IPS DF 6.9 (cell line): ENCODE results near the gene CHIC2.

ENCODE experiments used
- DNase-seq: peaks from one replicate; pipeline ENCODE4 v3.0.0-alpha.2; 2013; ENCODE audit warnings: low read depth, low spot score
- H3K27ac ChIP-seq: one replicate; pipeline ENCODE4 v1.5.1; 2013; ENCODE audit warnings: low read length, control low read depth
- H3K27me3 ChIP-seq: 2 replicates; pipeline ENCODE4 v1.6.1; 2013; ENCODE audit warnings: mild to moderate bottlenecking, low read length; ENCODE audit not compliant: control insufficient read depth, insufficient read depth
- H3K36me3 ChIP-seq: 2 replicates; pipeline ENCODE4 v1.6.1; 2013; ENCODE audit warnings: low read length; ENCODE audit not compliant: control insufficient read depth, insufficient read depth
- H3K4me1 ChIP-seq: 2 replicates; pipeline ENCODE4 v1.6.1; 2013; ENCODE audit warnings: low read length; ENCODE audit not compliant: control insufficient read depth, insufficient read depth
- H3K4me3 ChIP-seq: 2 replicates; pipeline ENCODE4 v1.5.1; 2013; ENCODE audit warnings: mild to moderate bottlenecking, low read length
- H3K9me3 ChIP-seq: 2 replicates; pipeline ENCODE4 v1.6.1; 2013; ENCODE audit warnings: low read length, inconsistent platforms; ENCODE audit not compliant: control insufficient read depth, insufficient read depth
- WGBS: extraction: QIAGEN DNeasy Blood & Tissue Kit; methylation state at CpG from one replicate; pipeline ENCODE4 v1.1.7; 2013; ENCODE audit warnings: mixed read lengths, missing lambda C conversion rate; ENCODE audit not compliant: insufficient read length, insufficient coverage; 5-methylcytosine and 5-hydroxymethylcytosine counted together

CHIC2 gene

DNA sequence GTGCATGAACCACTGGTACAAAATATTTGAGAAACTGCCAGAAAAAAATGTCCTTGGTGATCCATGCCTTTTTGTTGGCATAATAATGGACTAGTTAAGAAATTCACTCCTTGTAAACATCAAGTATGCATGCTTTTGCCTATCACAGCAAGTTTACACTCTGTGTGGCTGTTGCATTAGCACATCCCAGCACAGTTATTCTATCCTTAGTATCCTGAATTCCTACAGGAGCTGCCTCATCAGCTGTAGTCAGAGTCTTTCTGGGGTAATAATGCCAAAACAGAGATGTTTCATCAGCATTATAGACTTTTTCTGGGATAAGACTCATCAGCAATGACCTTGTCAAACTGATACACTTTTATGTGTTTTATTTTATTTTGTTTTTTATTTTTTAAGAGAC, 82.8 kb downstream of the CHIC2 start:
- Histone ChIP-seq H3K9me3 (no peaks in the 10 kb centered on the region), H3K27me3 (no peaks in the 10 kb centered on the region), H3K36me3 (no peaks in the 10 kb centered on the region), H3K27ac (no peak overlapping the region), H3K4me3 (no peak overlapping the region), H3K4me1 (no peaks in the 10 kb centered on the region)
- no peak for DNase-seq

DNA sequence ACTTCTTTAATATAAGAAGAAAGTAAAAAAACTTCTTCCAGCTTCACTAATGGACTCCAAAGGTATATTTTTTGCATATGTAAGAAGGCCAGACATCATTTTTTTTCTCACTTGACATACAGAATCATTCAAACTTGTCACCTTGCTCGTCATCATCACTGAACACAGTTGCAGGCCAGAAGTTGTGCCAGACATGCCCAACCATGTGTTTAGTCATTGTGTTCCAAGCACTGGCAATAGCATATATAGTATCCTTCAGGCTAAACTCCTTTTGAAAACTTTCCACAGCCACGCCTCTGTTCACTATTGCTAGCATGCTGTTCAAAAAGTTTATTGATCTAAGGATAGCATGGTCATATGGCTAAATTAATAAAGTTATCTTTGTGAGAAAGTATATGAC, 83.3 kb downstream of the CHIC2 start:
- H3K9me3 ChIP-seq: no peaks in the 10 kb centered on the region
- H3K4me1 ChIP-seq: no peaks in the 10 kb centered on the region
- no peak overlapping the region for H3K27ac ChIP-seq
- H3K4me3 ChIP-seq: no peak overlapping the region
- DNase-seq: no peak
- no peaks in the 10 kb centered on the region for H3K36me3 ChIP-seq
- H3K27me3 ChIP-seq: no peaks in the 10 kb centered on the region
- no CpG with 5 or more reads among the region's 2 CpGs for WGBS

DNA sequence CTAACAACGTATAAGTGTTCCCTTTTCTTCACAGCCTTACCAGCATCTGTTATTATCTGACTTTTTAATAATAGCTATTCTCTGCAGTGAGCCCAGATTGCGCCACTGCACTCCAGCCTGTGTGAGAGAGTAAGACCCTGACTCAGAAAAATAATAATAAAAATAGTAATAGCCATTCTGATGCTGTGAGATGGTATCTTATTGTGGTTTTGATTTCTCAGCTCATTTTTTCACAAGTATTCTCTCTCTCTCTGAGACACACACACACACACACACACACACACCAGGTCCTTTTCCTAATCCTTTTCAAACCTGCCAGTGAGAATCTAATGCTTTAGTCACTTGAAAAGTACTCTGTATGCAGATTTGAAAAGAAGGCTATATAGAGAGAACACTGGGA, 89.8 kb downstream of the CHIC2 start:
- Histone ChIP-seq H3K27me3 (no peaks in the 10 kb centered on the region), H3K4me1 (no peaks in the 10 kb centered on the region), H3K27ac (no peak overlapping the region), H3K4me3 (no peak overlapping the region), H3K36me3 (no peaks in the 10 kb centered on the region), H3K9me3 (no peaks in the 10 kb centered on the region)
- no CpG with 5 or more reads among the region's 2 CpGs for WGBS
- no peak for DNase-seq

DNA sequence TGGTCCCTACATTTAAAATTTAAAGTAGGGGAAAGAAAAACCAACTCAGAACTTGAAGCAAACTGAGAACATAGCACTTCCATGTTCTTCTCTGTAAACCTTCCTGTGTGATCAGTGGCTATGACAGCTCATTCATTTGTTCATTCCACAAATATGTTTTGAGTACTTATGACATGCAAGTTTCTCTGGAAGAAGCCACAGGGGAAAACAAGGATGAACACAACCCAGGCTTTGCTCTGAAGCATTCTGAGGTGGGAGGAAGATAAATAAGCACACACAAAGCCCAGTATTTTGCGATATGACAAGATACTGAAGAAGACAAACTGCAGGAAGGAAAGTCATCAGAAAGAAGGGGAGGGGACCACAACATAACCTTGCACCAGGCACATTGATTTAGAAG, 96.4 kb downstream of the CHIC2 start:
- H3K4me3 ChIP-seq: no peak overlapping the region
- H3K27me3 ChIP-seq: no peaks in the 10 kb centered on the region
- no peaks in the 10 kb centered on the region for H3K9me3 ChIP-seq
- H3K27ac ChIP-seq: no peak overlapping the region
- H3K36me3 ChIP-seq: no peaks in the 10 kb centered on the region
- H3K4me1 ChIP-seq: no peaks in the 10 kb centered on the region
- no peak for DNase-seq
- no CpG with 5 or more reads among the region's 1 CpG for WGBS

DNA sequence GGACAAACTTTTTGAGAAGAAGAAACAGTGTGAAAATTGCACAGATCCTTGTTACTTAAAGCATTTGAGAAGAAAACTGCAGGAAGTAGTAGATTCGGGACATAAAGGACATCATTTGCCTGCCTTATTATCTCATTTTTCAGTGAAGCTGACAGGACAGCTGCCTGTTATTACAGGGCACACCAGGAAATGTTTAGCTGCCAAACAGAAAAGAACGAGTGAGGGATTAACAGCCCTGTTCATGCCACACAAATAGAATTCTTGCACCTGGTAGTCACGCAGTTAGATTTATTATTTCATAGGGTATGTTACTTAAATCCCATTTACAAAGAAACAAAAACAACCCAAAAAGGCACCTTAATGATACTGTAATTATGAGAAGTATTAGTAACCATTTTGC, 100.6 kb downstream of the CHIC2 start:
- H3K4me1 ChIP-seq: 0 out of 2 replicates have a peak, but pooled peaks cover 1% of the 10 kb centered on the region
- H3K4me3 ChIP-seq: no peak overlapping the region
- H3K27ac ChIP-seq: no peak overlapping the region
- no peaks in the 10 kb centered on the region for H3K27me3 ChIP-seq
- DNase-seq: no peak
- no peaks in the 10 kb centered on the region for H3K9me3 ChIP-seq
- WGBS: no CpG with 5 or more reads among the region's 3 CpGs
- no peaks in the 10 kb centered on the region for H3K36me3 ChIP-seq

DNA sequence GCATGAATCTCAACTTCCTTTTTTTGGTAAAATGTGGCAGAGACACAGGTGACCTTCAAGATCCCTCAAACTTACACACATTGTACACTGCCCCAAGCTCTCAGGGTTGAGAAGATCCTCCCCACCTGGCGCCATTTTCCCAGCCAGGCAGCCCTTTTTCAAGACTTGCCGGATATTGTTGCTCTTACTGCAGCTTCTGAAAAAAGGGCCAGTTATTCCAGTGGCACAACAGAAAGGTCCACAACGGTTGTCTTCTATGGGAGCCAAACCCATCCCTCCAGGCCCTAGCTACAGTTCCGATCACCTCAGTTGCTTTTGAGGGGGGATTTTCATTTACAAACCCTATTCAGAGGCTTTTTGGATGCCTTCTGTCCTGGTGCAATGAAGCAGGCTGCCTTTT, 101.1 kb downstream of the CHIC2 start:
- H3K27me3 ChIP-seq: no peaks in the 10 kb centered on the region
- H3K27ac ChIP-seq: no peak overlapping the region
- no peaks in the 10 kb centered on the region for H3K36me3 ChIP-seq
- H3K4me3 ChIP-seq: no peak overlapping the region
- H3K4me1 ChIP-seq: 0 out of 2 replicates have a peak, but pooled peaks cover 1% of the 10 kb centered on the region
- no CpG with 5 or more reads among the region's 4 CpGs for WGBS
- no peak for DNase-seq
- H3K9me3 ChIP-seq: no peaks in the 10 kb centered on the region

DNA sequence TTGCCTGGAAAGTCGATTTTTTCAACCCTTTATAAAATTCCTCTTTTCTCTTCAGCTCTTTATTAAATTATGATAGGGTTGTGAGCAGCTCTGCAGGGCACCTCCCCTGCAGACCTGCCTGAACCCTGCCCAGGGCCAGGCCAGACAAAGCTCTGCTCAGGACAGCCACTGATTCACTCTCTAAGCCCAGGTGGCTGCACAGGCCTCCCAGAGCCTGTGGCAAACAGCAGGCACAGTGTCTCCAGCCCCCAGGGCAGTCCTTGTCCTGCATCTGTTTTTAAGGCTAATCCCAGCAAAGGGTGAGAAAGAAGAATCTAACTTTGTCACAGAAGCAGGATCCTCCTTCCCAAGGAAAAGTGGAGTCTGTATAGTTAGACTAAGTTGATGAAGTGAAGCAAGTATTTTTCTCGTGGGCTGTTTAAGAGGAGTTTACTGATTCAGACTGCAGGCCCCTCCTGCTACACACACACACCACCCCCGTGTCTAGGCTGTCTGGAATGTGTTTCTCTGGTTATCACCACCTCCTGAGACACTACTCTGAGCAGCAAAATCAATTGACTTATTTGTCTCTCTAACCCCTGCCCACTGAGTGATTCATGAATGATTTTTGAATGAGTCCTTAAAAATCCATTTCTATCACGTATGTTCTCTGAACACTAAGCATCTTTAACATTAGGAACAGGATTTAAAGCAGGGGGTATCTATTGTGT, 101.7 kb downstream of the CHIC2 start:
- no peak for DNase-seq
- Histone ChIP-seq H3K27me3 (no peaks in the 10 kb centered on the region), H3K36me3 (no peaks in the 10 kb centered on the region), H3K9me3 (no peaks in the 10 kb centered on the region), H3K4me3 (no peak overlapping the region), H3K4me1 (0 out of 2 replicates have a peak, but pooled peaks cover 1% of the 10 kb centered on the region), H3K27ac (no peak overlapping the region)
- WGBS: no CpG with 5 or more reads among the region's 4 CpGs

DNA sequence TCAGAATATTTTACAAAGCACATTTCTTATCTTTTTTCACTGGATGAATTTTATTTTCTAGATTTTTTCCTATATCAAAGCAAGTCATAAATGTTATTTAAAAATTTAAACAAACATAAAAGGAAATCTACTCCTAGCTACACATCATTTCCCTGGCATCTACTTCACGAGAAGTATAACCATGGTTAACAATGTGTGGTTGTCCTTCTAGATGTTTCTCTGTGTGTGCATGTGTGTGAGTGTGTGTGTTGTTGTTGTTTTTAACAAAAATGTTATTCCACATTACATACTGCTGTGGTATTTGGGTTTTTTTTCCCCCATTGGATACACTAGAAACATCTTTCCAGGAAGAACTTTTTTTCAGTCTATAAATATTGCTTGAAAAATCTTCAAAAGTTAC, 103.1 kb downstream of the CHIC2 start:
- no CpG with 5 or more reads among the region's 1 CpG for WGBS
- Histone ChIP-seq H3K27me3 (no peaks in the 10 kb centered on the region), H3K4me3 (no peak overlapping the region), H3K36me3 (no peaks in the 10 kb centered on the region), H3K4me1 (0 out of 2 replicates have a peak, but pooled peaks cover 1% of the 10 kb centered on the region), H3K27ac (no peak overlapping the region), H3K9me3 (no peaks in the 10 kb centered on the region)
- no peak for DNase-seq

DNA sequence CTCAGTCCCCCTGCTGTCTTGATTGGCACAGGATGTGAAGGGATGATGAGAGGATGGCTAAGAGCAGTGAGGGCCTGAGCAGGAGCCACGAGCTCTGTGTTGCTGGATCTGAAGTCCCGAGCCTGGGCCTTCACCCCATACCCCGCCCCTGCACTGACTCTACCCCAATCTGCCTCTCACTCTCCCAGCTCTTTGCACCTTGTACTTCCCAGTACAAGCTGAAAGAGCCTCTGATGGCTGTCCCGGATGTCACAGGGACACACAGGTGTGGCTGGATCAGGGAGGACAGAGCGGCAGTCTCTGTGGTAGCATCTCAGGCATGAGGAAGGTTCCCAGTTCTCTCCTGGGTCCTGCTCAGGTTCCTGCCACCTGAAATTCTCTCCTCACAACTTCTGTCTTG, 103.6 kb downstream of the CHIC2 start:
- no CpG with 5 or more reads among the region's 5 CpGs for WGBS
- DNase-seq: no peak
- H3K4me1 ChIP-seq: 0 out of 2 replicates have a peak, but pooled peaks cover 1% of the 10 kb centered on the region
- no peaks in the 10 kb centered on the region for H3K9me3 ChIP-seq
- no peaks in the 10 kb centered on the region for H3K36me3 ChIP-seq
- H3K27me3 ChIP-seq: no peaks in the 10 kb centered on the region
- no peak overlapping the region for H3K4me3 ChIP-seq
- no peak overlapping the region for H3K27ac ChIP-seq
